HFF-Myc (cell line): ENCODE measurements around the gene CD22.

Experiments used
- DNase-seq: peaks from one replicate; pipeline ENCODE4 v3.0.0-alpha.2; 2011; ENCODE audit warnings: low read depth; ENCODE audit errors: extremely low read depth
- H3K4me3 ChIP-seq: replicated peaks from 2 replicates; pipeline ENCODE4 v1.5.1; 2011; ENCODE audit warnings: low read depth, mild to moderate bottlenecking, control low read depth, low read length
- TF ChIP-seq, protein P1 (sequence below): IDR thresholded peaks from 2 replicates; pipeline ENCODE4 v1.5.1; 2012; ENCODE audit warnings: mild to moderate bottlenecking, low read depth, low read length, control low read depth; ENCODE audit errors: missing control alignments

CD22 gene

DNA sequence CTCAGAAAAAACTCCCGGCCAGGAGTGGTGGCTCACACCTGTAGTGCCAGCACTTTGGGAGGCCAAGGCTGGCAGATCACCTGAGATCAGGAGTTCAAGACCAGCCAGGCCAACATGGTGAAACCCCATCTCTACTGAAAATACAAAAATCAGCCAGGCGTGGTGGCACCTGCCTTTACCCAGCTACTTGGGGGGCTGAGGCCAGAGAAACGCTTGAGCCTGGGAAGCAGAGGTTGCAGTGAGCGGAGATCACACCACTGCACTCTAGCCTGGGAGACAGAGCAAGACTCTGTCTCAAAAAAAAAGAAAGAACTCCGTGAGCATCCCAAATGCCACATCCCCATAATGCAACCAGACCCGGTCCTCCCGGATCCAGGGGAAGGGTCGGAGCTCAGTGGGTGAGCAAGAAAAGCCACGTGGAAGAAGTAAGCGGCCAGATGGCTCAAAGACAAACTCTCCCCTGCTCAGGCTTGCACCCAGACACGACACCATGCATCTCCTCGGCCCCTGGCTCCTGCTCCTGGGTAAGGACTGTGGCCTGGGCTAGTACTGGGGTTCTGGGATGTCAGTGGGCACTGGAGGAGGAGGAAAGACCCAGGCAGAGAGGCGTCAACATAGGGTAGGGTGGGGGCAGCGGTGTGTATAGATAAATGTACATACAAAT, 2.7 kb downstream of the CD22 start:
- no peak overlapping the region for H3K4me3 ChIP-seq
- DNase-seq, result no peak
- TF ChIP-seq, protein P1, sequence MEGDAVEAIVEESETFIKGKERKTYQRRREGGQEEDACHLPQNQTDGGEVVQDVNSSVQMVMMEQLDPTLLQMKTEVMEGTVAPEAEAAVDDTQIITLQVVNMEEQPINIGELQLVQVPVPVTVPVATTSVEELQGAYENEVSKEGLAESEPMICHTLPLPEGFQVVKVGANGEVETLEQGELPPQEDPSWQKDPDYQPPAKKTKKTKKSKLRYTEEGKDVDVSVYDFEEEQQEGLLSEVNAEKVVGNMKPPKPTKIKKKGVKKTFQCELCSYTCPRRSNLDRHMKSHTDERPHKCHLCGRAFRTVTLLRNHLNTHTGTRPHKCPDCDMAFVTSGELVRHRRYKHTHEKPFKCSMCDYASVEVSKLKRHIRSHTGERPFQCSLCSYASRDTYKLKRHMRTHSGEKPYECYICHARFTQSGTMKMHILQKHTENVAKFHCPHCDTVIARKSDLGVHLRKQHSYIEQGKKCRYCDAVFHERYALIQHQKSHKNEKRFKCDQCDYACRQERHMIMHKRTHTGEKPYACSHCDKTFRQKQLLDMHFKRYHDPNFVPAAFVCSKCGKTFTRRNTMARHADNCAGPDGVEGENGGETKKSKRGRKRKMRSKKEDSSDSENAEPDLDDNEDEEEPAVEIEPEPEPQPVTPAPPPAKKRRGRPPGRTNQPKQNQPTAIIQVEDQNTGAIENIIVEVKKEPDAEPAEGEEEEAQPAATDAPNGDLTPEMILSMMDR, result no peak

DNA sequence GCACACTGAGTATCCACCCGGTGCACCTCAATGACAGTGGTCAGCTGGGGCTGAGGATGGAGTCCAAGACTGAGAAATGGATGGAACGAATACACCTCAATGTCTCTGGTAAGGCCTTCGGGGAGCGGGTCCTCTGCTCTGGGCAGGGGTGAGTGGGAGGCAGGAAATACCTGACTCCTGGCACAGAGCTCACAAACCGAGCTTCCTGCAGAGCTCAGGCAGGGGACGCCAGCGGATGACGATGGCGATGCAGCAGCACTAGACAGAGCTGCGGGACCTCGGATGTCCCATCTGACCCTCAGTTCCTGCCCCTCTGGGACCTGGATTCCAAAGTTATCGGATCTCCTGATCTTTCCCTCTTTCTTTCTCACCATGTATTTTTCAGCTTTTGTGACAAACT, 3.8 kb downstream of the CD22 start:
- H3K4me3 ChIP-seq, result no peak overlapping the region
- TF ChIP-seq, protein P1, result no peak

GRCh38 chr19:35334144-35334753, 5.3 kb downstream of the CD22 start:
- H3K4me3 ChIP-seq, result no peak overlapping the region
- TF ChIP-seq, protein P1, result no peak
- no peak for DNase-seq

More for the DNA sequence above, 3.8 kb downstream of the CD22 start:
- no peak for DNase-seq

DNA sequence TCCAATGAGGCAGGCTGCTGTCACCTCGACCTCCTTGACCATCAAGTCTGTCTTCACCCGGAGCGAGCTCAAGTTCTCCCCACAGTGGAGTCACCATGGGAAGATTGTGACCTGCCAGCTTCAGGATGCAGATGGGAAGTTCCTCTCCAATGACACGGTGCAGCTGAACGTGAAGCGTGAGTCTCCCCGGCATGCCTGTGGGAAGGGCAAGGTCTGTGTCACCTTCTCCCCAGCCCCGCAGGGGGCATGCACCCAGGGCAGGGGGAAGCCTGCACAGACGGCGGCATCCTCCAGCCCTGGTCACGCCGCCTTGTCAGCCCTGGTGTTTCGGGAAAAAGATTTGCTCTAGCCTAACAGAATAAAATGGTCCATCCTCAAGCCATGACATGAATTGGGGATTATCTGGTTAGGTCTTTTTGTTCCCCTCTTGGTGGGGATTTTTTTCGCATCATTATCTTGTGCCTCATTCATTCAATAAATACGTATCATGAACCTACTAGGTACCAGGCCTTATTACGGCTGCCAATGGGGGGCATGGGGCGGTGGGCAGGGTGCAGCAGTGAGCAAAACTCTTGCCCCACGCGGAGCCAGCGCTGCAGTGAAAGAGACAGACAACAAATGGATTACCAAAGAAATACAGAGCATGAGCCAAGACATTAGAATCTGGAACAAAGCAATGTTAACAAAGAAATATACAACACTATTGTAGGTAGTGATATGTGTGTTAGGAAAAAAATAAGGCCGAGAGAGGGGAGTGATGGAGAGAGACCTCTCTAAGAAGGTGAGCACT, 7.4 kb downstream of the CD22 start:
- no peak for DNase-seq
- TF ChIP-seq, protein P1, result no peak
- H3K4me3 ChIP-seq, result no peak overlapping the region

DNA sequence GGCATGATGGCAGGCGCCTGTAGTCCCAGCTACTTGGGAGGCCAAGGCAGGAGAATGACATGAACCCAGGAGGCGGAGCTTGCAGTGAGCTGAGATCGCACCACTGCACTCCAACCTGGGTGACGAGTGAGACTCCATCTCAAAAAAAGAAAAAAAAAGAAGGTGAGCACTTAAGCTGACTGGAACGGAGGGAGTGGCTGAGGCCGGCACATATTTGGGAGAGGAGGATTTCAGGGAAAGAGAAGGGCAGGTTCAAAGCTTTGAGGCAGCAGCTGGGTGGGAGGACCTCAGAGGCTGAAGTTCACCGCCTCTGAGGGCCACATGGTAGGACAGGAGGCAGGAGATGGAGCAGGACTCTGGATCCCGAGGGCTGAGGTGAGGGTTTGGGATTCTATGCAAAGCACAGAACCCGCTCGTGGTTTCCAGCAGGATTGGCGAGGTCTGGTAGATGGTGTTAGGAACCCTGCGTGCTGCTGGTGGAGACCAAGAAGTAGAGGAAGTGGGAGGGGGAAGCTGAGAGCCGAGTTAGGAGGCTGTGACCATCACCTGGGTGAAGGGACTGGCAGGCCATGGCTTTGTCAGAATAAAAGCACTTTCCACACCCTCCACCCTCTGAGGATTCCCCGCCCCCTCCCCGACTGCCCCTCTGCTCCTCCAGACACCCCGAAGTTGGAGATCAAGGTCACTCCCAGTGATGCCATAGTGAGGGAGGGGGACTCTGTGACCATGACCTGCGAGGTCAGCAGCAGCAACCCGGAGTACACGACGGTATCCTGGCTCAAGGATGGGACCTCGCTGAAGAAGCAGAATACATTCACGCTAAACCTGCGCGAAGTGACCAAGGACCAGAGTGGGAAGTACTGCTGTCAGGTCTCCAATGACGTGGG, 8.4 kb downstream of the CD22 start:
- no peak for DNase-seq
- TF ChIP-seq, protein P1, result no peak
- H3K4me3 ChIP-seq, result no peak overlapping the region

- H3K4me3 ChIP-seq, result no peak overlapping the region
- no peak for DNase-seq
- TF ChIP-seq, protein P1, result no peak
Observed at GRCh38 chr19:35337984-35338296, 9.0 kb downstream of the CD22 start.
